ENCODE measurements around the gene IQSEC1. TPM values are rescaled to one million over a fixed set of nuclear protein-coding genes. Genes with fewer than 3 reads are reported as not detected.
A peak's percentile ranks its signal among the peaks of the same experiment; 100 is the strongest.

The IQSEC1 gene
- total RNA-seq, 2 experiments from 2014 or later = 31.7 to 39.2 TPM

GRCh38 chr3:12995389-12996180, 77.6 kb downstream of the IQSEC1 start:
- peak overlapping the region; percentile 81 for H3K27ac Mint-ChIP-seq
- ATAC-seq = no peak
- no peak for DNase-seq
- H3K4me3 Mint-ChIP-seq = peak overlapping the region; percentile 94
- peaks cover 60% of the 10 kb centered on the region for H3K4me1 Mint-ChIP-seq (ENCODE audit: low read depth)
- H3K9me3 Mint-ChIP-seq = no peaks in the 10 kb centered on the region
- no peaks in the 10 kb centered on the region for H3K27me3 Mint-ChIP-seq
- intact Hi-C loops (cut with micrococcal nuclease) = no loop called here
- ChIA-PET POLR2A (interaction anchor here (0.6 to 5.0 kb wide), 5 partner anchors 9 to 155 kb away, joined by 3 to 47 read pairs (median 4); no protein-coding TSS in a partner anchor), CTCF (interaction anchor here (0.6 to 6.1 kb wide), 23 partner anchors 12 to 158 kb away, joined by 3 to 118 read pairs (median 5); partner anchors contain the start of gene RPL32)
- H3K36me3 Mint-ChIP-seq (ENCODE audit: low read depth) = peaks cover 13% of the 10 kb centered on the region
- TF ChIP-seq CTCF (IDR thresholded peaks at IDR 0.05) = no peak

- Mint-ChIP-seq H3K9me3 (no peaks in the 10 kb centered on the region), H3K4me3 (peak overlapping the region; percentile 94), H3K27me3 (no peaks in the 10 kb centered on the region), H3K36me3 (ENCODE audit: low read depth) (peaks cover 7% of the 10 kb centered on the region), H3K4me1 (ENCODE audit: low read depth) (peaks cover 55% of the 10 kb centered on the region), H3K27ac (peak overlapping the region; percentile 88)
- POLR2A ChIA-PET = interaction anchor here (0.6 to 5.0 kb wide), 5 partner anchors 10 to 154 kb away, joined by 3 to 47 read pairs (median 3); no protein-coding TSS in a partner anchor
- TF ChIP-seq CTCF (IDR thresholded peaks at IDR 0.05) = peak; percentile 90
- CTCF ChIA-PET = interaction anchor here (0.6 to 6.1 kb wide), 22 partner anchors 12 to 157 kb away, joined by 3 to 118 read pairs (median 4); partner anchors contain the start of gene RPL32
- intact Hi-C loops (cut with micrococcal nuclease) = no loop called here
- DNase-seq (peak; percentile 89), ATAC-seq (peak; percentile 89)
These were observed 78.4 kb downstream of the IQSEC1 start for GRCh38 chr3:12994607-12995388.

- intact Hi-C loops (cut with micrococcal nuclease) = no loop called here
- ChIA-PET POLR2A (interaction anchor here (0.6 to 5.0 kb wide), 2 partner anchors 18 to 49 kb away, joined by 3 to 47 read pairs; no protein-coding TSS in a partner anchor), CTCF (interaction anchor here (1.3 to 6.1 kb wide), 7 partner anchors 11 to 153 kb away, joined by 3 to 118 read pairs (median 5); partner anchors contain the start of gene RPL32)
- Mint-ChIP-seq H3K27ac (peak overlapping the region; percentile 88), H3K36me3 (ENCODE audit: low read depth) (peaks cover 6% of the 10 kb centered on the region), H3K4me1 (ENCODE audit: low read depth) (peaks cover 50% of the 10 kb centered on the region), H3K27me3 (no peaks in the 10 kb centered on the region), H3K4me3 (peak overlapping the region; percentile 94), H3K9me3 (no peaks in the 10 kb centered on the region)
- peak; percentile 43 for DNase-seq
- peak; percentile 21 for ATAC-seq
- TF ChIP-seq CTCF (IDR thresholded peaks at IDR 0.05) = no peak
These were observed 78.9 kb downstream of the IQSEC1 start for GRCh38 chr3:12994357-12994606.

GRCh38 chr3:12993517-12994356, 79.5 kb downstream of the IQSEC1 start:
- intact Hi-C loops (cut with micrococcal nuclease) = no loop called here
- peak; percentile 1 for ATAC-seq
- no peak for DNase-seq
- Mint-ChIP-seq H3K4me1 (ENCODE audit: low read depth) (peaks cover 45% of the 10 kb centered on the region), H3K36me3 (ENCODE audit: low read depth) (peaks cover 6% of the 10 kb centered on the region), H3K27ac (no peak overlapping the region), H3K4me3 (peak overlapping the region; percentile 94), H3K27me3 (no peaks in the 10 kb centered on the region), H3K9me3 (no peaks in the 10 kb centered on the region)
- no peak for TF ChIP-seq CTCF (IDR thresholded peaks at IDR 0.05)
- POLR2A ChIA-PET = interaction anchor here (0.6 to 5.0 kb wide), 4 partner anchors 10 to 48 kb away, joined by 3 to 47 read pairs (median 3); no protein-coding TSS in a partner anchor
- CTCF ChIA-PET = interaction anchor here (1.1 to 6.1 kb wide), 7 partner anchors 11 to 98 kb away, joined by 3 to 118 read pairs (median 4); no protein-coding TSS in a partner anchor
